ENCODE data around the gene BMP6.

BMP6 gene

GRCh38 chr6:7720346-7720745 lies 5.6 kb upstream of the BMP6 start:
- Histone ChIP-seq H4K20me1 (ENCODE audit: insufficient read depth, low read length) (no peaks in the 10 kb centered on the region), H3K27me3 (ENCODE audit: insufficient read depth, low read length, poor library complexity) (no peaks in the 10 kb centered on the region), H3K4me3 (ENCODE audit: low read depth in 1 of 2, low read length in 2 of 2) (no peak overlapping the region), H3K9ac (ENCODE audit: low read depth, low read length) (no peak overlapping the region), H3K4me1 (ENCODE audit: insufficient read depth, low read length) (no peaks in the 10 kb centered on the region), H3K9me3 (ENCODE audit: insufficient read depth, low read length, severe bottlenecking) (no peaks in the 10 kb centered on the region), H3K79me2 (ENCODE audit: insufficient read depth, low read length) (no peaks in the 10 kb centered on the region), H3K36me3 (ENCODE audit: insufficient read depth, low read length) (no peaks in the 10 kb centered on the region), H3K27ac (ENCODE audit: low read length) (no peak overlapping the region), H3K4me2 (ENCODE audit: insufficient read depth, low read length) (no peak overlapping the region), H2AFZ (ENCODE audit: low read depth, low read length) (no peak overlapping the region)
- DNase-seq (no peak), ATAC-seq (ENCODE audit: insufficient read depth, low read depth) (no peak)
- TF ChIP-seq EZH2 (IDR thresholded peaks at IDR 0.05; ENCODE audit: borderline replicate concordance, low read depth, low read length, severe bottlenecking) (no peak), CTCF (IDR thresholded peaks at IDR 0.05; ENCODE audit: borderline replicate concordance, extremely low read depth, low read length, poor library complexity, severe bottlenecking) (no peak)

DNA sequence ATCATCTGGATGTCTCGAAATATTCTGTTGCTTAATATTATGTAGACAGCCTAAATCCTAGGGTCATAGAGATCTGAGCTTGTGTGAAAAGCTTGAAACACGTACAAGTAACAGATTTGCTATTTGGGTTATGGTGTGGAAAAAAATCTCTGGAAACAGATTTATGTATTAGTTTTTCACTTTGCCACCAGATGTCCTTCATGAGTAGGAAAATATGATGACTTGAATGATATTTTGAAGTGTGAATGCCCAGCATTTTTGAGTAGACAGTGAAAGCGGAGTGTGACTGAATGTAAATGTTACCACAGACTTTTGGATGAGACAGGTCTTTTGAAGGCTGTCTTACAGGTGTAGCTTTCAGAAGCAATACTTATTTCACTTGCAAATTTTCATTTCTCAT lies 4.2 kb upstream of the BMP6 start:
- Histone ChIP-seq H3K4me2 (ENCODE audit: insufficient read depth, low read length) (no peak overlapping the region), H3K36me3 (ENCODE audit: insufficient read depth, low read length) (no peaks in the 10 kb centered on the region), H2AFZ (ENCODE audit: low read depth, low read length) (no peak overlapping the region), H3K4me3 (ENCODE audit: low read depth in 1 of 2, low read length in 2 of 2) (no peak overlapping the region), H3K27me3 (ENCODE audit: insufficient read depth, low read length, poor library complexity) (no peaks in the 10 kb centered on the region), H3K9me3 (ENCODE audit: insufficient read depth, low read length, severe bottlenecking) (no peaks in the 10 kb centered on the region), H3K4me1 (ENCODE audit: insufficient read depth, low read length) (no peaks in the 10 kb centered on the region), H3K27ac (ENCODE audit: low read length) (no peak overlapping the region), H4K20me1 (ENCODE audit: insufficient read depth, low read length) (no peaks in the 10 kb centered on the region), H3K9ac (ENCODE audit: low read depth, low read length) (no peak overlapping the region), H3K79me2 (ENCODE audit: insufficient read depth, low read length) (no peaks in the 10 kb centered on the region)
- no peak for TF ChIP-seq EZH2 (IDR thresholded peaks at IDR 0.05; ENCODE audit: borderline replicate concordance, low read depth, low read length, severe bottlenecking)
- TF ChIP-seq CTCF (IDR thresholded peaks at IDR 0.05; ENCODE audit: borderline replicate concordance, extremely low read depth, low read length, poor library complexity, severe bottlenecking) = peak; percentile 45
- DNase-seq (no peak), ATAC-seq (ENCODE audit: insufficient read depth, low read depth) (no peak)

DNA sequence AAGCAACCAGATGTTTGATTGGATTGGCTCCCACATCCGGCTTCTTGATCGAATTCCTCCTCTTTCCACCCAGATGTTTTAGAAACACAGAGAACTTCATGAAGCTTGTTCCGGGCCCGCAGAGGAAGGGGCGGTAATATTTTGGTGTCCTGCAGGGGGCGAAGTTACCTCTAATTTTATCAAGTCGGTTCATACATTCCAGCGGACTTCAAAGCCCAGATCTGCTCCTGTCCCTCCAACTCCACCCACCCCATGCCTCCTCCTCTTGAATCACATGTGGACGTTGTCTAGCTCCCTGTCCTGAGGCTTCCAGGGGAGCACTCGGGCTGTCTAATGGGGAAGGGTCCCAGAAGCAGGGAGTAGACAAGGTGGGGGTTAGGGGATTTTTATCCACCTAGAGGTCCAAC lies 2.9 kb upstream of the BMP6 start:
- Histone ChIP-seq H3K4me1 (ENCODE audit: insufficient read depth, low read length) (no peaks in the 10 kb centered on the region), H3K27me3 (ENCODE audit: insufficient read depth, low read length, poor library complexity) (no peaks in the 10 kb centered on the region), H2AFZ (ENCODE audit: low read depth, low read length) (peak overlapping the region; percentile 14; the same call in 1 of the 2 replicates), H3K4me2 (ENCODE audit: insufficient read depth, low read length) (no peak overlapping the region), H3K27ac (ENCODE audit: low read length) (no peak overlapping the region), H4K20me1 (ENCODE audit: insufficient read depth, low read length) (no peaks in the 10 kb centered on the region), H3K79me2 (ENCODE audit: insufficient read depth, low read length) (no peaks in the 10 kb centered on the region), H3K4me3 (ENCODE audit: low read depth in 1 of 2, low read length in 2 of 2) (no peak overlapping the region), H3K9me3 (ENCODE audit: insufficient read depth, low read length, severe bottlenecking) (no peaks in the 10 kb centered on the region), H3K36me3 (ENCODE audit: insufficient read depth, low read length) (no peaks in the 10 kb centered on the region), H3K9ac (ENCODE audit: low read depth, low read length) (no peak overlapping the region)
- peak; percentile 73 for TF ChIP-seq CTCF (IDR thresholded peaks at IDR 0.05; ENCODE audit: borderline replicate concordance, extremely low read depth, low read length, poor library complexity, severe bottlenecking)
- no peak for TF ChIP-seq EZH2 (IDR thresholded peaks at IDR 0.05; ENCODE audit: borderline replicate concordance, low read depth, low read length, severe bottlenecking)
- ATAC-seq (ENCODE audit: insufficient read depth, low read depth) (peak; percentile 87), DNase-seq (peak; percentile 67)

GRCh38 chr6:7723554-7723953 lies 2.3 kb upstream of the BMP6 start:
- no peaks in the 10 kb centered on the region for H3K79me2 ChIP-seq (ENCODE audit: insufficient read depth, low read length)
- no peak overlapping the region for H2AFZ ChIP-seq (ENCODE audit: low read depth, low read length)
- no peaks in the 10 kb centered on the region for H3K36me3 ChIP-seq (ENCODE audit: insufficient read depth, low read length)
- H4K20me1 ChIP-seq (ENCODE audit: insufficient read depth, low read length) = no peaks in the 10 kb centered on the region
- no peak overlapping the region for H3K4me3 ChIP-seq (ENCODE audit: low read depth in 1 of 2, low read length in 2 of 2)
- no peak for ATAC-seq (ENCODE audit: insufficient read depth, low read depth)
- H3K27me3 ChIP-seq (ENCODE audit: insufficient read depth, low read length, poor library complexity) = no peaks in the 10 kb centered on the region
- no peaks in the 10 kb centered on the region for H3K4me1 ChIP-seq (ENCODE audit: insufficient read depth, low read length)
- H3K9me3 ChIP-seq (ENCODE audit: insufficient read depth, low read length, severe bottlenecking) = no peaks in the 10 kb centered on the region
- H3K4me2 ChIP-seq (ENCODE audit: insufficient read depth, low read length) = no peak overlapping the region
- no peak for DNase-seq
- TF ChIP-seq CTCF (IDR thresholded peaks at IDR 0.05; ENCODE audit: borderline replicate concordance, extremely low read depth, low read length, poor library complexity, severe bottlenecking) (no peak), EZH2 (IDR thresholded peaks at IDR 0.05; ENCODE audit: borderline replicate concordance, low read depth, low read length, severe bottlenecking) (no peak)
- no peak overlapping the region for H3K27ac ChIP-seq (ENCODE audit: low read length)
- no peak overlapping the region for H3K9ac ChIP-seq (ENCODE audit: low read depth, low read length)
